Measurements from ENCODE around the gene WNT2. TPM values are rescaled to one million over a fixed set of nuclear protein-coding genes. Genes with fewer than 3 reads are reported as not detected.

WNT2 gene
- total RNA-seq, 4 donors from 2014 or later: 0.48 to 0.95 (median 0.64) TPM

DNA sequence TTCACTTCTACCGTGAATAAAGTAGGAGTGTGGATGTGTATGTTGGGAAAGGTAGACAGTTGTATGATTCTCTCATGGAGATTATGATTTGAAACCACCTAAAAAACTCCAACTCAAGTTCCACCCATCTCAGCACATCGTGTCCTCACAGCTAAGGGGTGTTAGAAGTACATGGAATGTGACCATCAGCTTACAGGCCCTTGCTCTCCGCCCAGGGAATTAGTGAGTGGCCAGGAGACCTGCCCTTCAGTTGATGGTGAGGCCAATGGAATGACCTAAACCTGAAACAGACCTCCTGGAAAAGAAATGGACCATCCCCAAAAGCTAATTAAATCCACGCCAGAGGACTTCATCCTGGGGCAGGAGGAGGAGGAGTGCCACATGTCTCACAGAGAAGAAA is 2.1 kb upstream of the WNT2 start:
- TF ChIP-seq, protein P1, sequence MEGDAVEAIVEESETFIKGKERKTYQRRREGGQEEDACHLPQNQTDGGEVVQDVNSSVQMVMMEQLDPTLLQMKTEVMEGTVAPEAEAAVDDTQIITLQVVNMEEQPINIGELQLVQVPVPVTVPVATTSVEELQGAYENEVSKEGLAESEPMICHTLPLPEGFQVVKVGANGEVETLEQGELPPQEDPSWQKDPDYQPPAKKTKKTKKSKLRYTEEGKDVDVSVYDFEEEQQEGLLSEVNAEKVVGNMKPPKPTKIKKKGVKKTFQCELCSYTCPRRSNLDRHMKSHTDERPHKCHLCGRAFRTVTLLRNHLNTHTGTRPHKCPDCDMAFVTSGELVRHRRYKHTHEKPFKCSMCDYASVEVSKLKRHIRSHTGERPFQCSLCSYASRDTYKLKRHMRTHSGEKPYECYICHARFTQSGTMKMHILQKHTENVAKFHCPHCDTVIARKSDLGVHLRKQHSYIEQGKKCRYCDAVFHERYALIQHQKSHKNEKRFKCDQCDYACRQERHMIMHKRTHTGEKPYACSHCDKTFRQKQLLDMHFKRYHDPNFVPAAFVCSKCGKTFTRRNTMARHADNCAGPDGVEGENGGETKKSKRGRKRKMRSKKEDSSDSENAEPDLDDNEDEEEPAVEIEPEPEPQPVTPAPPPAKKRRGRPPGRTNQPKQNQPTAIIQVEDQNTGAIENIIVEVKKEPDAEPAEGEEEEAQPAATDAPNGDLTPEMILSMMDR (IDR thresholded peaks at IDR 0.05): no peak
- ATAC-seq (ENCODE audit: low FRiP score) (peak; percentile 12), DNase-seq (ENCODE audit: low spot score) (no peak)

DNA sequence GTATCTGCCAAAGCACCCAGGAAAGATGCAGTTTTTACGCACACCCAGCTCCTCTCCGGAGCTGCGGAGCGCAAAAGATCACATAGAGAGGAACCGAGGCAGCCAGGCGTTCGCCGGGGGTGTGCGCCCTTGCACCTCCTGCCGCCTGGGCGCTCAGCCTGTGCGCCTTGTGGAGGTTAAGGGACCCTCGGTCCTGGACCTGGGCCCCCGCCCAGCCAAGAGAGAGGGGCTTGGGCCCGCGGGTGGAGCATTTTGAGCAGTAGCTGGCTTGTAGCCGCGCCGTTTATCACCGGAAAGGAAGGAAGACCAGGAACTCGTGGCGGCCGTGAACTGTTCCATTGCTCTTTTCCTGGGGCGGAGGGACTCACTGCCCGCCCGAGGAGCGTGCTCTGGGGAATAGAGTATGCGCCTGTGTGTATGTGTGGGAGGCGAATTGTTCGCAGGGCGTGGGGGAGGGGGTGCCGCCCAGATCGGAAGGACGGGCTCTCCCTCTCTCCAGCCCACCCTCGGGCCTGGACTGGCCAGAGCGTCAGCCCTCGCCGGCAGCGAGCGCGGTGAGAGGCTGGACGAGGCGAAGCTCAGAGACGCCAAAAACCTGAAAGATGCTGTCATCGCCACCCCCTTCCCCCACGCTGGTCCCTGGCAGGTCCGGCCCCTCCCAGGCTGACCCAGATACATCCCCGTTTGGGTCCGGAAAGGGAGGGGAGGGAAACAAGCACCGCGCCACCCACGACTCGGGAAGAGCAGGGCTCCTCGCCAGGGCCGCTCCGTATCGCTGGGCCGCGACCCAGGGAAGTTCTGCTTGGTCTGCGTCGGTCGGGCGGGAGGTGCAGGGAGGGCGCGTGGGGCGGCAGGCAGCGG is 1.2 kb upstream of the WNT2 start:
- no peak for DNase-seq (ENCODE audit: low spot score)

DNA sequence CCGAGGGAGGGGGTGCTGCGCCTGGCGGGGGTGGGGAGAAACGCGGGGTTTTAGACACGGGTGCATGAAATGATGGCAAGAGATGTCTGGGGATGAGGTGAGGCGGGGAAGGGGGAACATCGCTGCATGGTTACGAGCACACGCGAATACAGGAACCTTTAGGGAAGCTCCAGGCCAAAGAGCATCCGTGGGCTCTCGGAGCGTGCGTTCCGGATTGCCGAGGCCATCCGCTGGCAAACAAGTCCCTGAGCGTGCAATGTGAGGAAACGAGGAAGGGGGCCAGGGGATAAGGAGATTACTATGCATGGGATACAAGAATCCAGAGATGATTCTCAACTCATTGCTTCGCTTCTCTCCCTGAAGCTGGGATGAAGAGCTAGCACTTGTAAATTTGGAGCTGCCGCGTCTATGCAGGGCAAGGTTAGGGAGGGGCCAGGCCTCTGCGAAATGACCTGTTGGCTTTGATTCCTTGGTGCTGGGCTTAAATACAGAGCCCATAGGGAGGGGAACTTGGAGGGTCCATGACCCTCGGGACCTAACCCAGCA is 520 bp upstream of the WNT2 start:
- DNase-seq (ENCODE audit: low spot score): no peak
- no peak for ATAC-seq (ENCODE audit: low FRiP score)
- TF ChIP-seq, protein P1 (IDR thresholded peaks at IDR 0.05): no peak

More for the DNA sequence above, 1.2 kb upstream of the WNT2 start:
- ATAC-seq (ENCODE audit: low FRiP score): peak; percentile 89
- TF ChIP-seq, protein P1 (IDR thresholded peaks at IDR 0.05): no peak

DNA sequence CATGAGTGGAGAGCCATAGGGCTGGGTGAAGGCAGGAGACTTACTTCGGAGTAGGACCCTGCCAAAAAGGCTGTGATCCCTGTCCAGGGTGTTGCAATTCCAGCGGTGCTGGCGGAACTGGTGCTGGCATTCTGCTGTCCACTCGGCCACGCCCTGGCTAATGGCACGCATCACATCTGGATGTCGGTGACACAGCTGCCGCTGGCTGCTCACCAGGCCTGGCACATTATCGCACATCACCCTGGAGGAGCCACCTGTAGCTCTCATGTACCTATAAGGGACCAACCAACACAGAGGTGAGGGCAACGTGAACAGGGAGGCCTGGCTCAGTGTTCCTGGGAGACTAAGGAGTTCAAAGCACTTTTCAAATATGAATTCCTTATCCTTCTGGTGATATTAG is 2.3 kb downstream of the WNT2 start:
- no peak for DNase-seq (ENCODE audit: low spot score)
- TF ChIP-seq, protein P1 (IDR thresholded peaks at IDR 0.05): no peak
- ATAC-seq (ENCODE audit: low FRiP score): no peak

DNA sequence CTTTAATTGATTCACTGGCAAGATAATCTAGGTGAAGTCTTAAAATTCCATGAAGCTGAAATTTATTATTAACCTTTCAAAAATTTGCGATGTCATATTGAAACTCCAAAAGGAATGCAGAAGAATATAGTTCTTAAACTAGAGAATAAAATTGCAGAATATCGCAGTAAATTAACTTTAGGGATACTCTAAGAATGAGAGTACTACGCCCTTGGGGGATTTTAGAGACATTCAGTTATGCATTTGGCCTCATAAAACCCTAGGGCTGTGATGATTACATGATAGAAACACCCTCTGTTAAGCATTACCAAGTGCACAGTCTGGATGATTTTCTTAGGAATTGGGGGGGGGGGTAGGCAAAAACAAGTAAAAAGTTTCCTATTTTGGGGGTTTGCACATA is 3.7 kb downstream of the WNT2 start:
- TF ChIP-seq, protein P1 (IDR thresholded peaks at IDR 0.05): no peak
- no peak for ATAC-seq (ENCODE audit: low FRiP score)
- DNase-seq (ENCODE audit: low spot score): no peak

DNA sequence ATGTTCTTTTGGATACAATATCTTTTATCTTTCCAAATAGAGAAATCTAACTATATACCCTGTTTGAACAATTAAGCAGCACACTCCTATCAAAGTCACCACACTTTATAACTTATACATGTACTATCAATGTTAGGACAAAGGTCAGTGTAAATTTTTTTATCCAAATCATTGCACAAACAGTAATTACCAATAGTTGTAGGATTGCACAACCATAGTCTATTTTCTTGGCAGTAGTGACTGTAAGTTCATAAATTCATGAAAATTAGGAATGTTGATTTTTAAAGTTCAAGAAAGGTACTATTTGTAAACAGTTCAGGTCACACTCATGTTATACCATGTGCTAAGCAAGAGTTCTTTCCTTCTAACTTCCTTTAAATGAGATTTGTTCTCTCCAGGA is 9.3 kb downstream of the WNT2 start:
- ATAC-seq (ENCODE audit: low FRiP score): no peak
- TF ChIP-seq, protein P1 (IDR thresholded peaks at IDR 0.05): no peak
- DNase-seq (ENCODE audit: low spot score): no peak
